HG02798 (cell line): ENCODE data around the gene PARD3B.

ENCODE experiments used
- ATAC-seq: cut with Tn5 transposase; IDR thresholded peaks from one replicate; pipeline ENCODE4 v1.9.1; 2021; ENCODE audit warnings: mild to moderate bottlenecking; ENCODE audit not compliant: unreplicated experiment, poor library complexity

PARD3B gene

DNA sequence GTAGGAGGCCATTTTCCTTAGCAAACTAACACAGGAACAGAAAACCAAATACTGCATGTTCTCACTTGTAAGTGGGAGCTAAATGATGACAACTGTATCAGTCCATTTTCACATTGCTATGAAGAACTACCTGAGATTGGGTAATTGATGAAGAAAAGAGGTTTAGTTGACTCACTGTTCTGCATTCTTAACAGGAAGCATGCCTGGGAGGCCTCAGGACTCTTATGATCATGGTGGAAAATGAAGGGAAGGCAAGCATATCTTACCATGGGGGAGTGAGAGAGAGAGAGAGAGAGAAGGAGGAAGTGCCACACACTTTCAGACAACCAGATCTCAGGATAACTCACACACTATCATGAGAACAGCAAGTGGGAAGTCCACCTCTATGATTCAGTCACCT is 105.3 kb downstream of the PARD3B start:
- no peak for ATAC-seq

DNA sequence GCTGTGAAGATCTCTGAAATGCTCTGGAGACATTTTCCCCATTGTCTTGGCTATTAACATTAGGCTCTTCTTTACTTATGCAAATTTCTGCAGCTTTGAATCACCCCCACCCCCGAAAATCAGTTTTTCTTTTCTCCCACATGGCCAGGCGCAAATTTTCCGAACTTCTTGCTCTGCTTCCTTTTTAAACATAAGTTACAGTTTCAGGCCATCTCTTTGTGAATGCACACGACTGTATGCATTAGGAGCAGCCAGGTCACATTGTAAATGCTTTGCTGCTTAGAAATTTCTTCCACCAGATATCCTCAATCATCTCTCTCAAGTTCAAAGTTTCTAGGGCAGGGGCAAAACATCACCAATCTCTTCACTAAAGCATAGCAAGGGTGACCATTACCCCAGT is 106.8 kb downstream of the PARD3B start:
- ATAC-seq, result no peak

DNA sequence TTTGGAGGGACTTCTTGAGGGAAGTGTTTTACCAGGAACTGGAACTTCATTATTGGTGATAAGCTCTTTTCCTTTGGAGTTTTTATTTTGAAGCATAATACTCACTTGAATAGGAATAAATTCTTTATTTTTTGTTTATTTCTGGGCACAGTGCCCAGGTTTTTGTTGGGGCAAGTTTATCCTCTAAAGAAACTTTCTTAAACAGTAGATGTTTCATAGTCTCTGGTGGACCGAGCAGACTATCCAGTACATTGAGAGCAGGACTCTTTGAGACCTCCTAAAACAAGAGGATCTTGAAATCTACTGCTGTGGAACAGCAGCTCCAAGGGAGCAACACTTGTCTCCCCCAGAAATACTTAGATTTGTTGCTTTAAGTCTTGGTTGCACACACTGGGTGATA is 109.4 kb downstream of the PARD3B start:
- ATAC-seq, result no peak

DNA sequence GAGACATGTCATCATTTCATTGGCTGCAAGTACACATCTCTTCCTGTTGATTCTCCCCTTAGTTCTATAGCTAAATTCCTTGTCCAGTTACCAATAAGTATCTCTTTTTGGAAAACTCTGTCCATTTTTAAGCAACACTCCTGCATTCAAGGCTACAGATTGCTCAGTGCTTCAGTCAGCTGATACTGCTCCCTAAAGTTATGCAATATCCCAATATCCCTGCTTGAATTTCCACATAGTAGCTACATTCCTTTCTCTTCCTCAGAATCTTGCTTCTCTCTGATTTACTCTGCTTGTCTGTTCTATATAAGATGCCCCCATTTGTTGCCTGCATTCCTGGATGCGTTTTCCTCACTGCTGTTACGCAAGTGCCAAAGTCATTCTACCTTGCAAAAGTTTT is 109.8 kb downstream of the PARD3B start:
- no peak for ATAC-seq

DNA sequence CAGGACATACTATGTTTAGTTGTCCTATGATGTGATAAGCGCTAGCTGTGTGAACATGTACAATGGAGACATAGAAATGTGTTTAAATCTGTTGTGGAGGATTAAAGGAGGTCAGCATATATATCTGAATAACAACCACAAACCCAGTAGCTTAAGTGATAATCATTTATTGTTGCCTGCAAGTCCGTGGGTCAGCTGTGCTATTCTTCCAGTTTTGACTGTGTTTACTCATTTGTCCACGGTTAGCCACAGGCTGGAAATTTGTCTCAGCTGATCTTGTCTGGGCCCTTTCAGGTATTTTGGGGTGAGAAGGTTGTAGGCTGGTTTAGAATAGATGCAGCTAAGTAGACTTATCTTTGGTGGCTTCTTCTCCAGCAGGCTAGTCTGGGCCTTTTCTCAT is 110.4 kb downstream of the PARD3B start:
- no peak for ATAC-seq

DNA sequence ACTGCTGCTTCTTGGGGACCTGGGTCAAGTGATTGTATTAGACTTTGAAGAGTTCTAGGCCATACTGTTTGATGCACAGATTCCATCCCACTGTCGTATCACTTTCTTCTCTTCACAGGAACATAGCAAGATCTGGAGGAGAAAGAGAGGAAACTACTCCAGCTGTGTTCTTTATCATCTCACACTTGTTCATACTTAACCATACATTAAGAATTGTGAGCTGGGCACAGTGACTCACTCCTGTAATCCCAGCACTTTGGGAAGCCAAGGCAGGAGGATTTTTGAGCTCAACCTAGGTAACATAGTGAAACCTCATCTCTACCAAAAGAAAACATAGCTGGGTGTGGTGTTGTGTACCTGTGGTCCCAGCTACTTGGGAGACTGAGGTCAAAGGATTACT is 111.7 kb downstream of the PARD3B start:
- no peak for ATAC-seq

DNA sequence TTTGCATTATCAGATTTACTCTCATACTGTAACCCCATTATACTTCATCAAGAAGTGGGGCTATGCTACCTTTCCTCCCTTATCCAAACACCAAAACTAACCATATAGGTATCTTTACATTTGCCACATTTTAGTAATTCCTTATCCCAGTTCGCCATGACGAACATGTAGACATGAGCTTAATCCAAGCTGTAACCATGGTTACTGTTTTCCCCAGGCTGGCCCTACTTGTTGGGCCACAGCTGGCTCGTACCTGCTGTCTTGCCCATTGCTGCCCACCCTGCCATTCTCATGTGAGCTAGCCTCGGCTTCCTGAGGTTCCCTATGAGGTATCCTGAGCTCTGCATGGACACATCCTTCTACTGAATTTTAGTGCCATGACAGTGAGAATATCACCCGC is 117.7 kb downstream of the PARD3B start:
- ATAC-seq, result no peak

DNA sequence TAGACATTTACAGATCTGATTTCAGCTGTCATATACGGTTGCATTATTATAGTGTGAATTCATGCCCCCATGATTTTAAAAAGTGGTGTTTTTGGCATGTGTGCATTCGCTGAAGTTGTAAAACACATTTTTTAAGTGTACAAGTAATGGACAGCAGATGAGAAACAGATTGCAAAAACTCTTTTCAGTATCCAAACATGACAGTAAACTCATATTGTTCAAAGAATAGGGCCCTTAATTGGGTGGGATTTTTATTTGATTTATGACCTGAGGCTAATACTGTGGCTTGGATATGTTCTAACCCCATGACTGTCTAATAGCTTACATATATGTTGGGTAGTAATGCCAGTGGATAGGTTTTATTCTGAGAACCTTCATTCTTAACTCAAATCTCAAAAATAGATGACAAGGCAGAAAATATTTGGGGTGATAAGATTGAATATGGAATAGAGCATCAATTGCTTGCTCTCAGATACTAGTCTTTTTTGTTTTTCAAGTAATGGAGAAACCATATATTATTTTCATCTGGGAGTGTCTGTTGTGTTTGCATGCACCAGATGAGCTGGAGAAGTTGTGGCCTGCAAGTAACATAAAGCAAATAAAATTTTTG is 118.6 kb downstream of the PARD3B start:
- no peak for ATAC-seq

DNA sequence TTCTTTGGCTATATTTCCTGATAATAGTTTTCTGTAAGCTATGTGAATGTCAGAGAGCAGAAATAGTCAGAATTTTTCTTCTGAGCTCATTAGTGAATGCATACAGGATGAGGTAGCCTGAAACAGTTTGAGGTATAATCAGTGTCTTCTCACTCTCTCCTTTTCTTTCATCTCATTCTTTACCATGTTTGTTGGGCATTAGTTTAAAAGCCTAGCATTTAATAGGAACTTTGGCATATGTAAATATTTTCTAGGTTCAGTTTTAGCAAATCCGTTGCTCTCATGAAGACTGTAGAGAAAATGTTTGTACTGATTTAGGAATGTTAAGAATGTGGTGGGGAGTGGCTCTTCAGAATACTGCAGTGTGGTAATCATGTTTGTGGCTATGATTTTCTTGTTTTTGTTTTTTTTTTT is 119.4 kb downstream of the PARD3B start:
- ATAC-seq, result no peak

DNA sequence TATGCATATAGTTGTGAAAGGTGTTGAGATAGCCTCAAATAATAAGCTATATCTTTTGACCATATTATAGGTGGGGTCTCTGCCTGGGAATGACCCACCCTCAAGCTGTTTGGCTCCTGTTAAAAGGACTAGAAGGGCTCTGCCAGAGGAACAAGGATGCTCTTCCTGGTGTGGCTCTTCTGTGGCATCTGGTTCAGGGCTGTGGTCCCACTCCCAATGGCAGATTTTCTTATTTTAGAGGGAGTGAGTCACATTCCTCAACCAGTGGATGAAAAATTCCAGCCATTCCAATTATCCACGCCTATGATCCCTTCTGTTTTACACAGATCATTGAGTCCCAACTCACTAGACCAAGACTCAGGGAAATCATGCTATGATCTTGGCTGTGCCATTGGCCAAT is 119.9 kb downstream of the PARD3B start:
- no peak for ATAC-seq

DNA sequence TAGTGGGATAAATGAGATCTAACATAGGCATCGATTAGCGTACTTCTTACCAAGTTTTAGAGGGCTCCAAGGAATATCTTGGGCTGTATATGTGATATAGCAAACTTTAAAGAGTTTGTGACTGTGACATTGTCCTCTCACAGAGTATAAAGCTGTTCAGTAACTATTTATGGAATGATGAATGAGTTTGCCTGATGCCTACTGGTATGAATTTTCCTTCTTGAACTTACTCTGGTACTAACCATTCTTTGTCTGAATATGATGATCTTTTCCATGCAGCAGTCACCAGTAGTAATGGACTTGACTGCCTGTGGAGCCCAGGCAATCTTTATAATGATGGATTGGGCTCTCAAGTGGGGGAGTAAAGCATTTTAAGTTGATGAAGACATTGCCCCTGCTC is 120.5 kb downstream of the PARD3B start:
- no peak for ATAC-seq

DNA sequence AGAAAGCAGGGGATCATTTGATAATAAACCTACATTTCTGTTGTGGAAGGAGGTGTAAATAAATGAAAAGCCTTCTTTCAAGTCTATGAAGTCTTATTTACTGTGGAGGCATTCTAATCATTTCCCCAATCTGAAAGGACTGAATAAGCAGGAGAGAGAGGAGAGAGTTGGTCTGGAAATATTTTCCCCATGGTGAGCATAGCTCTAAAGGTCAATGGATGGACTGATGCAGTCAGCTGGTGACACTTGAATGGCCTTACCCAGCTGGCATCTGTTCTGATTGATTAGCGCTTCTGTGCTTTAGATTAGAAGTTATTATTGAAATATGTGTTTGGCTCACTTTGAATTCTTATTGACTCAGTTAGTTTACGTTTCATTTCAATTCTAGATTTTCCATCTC is 122.7 kb downstream of the PARD3B start:
- no peak for ATAC-seq

DNA sequence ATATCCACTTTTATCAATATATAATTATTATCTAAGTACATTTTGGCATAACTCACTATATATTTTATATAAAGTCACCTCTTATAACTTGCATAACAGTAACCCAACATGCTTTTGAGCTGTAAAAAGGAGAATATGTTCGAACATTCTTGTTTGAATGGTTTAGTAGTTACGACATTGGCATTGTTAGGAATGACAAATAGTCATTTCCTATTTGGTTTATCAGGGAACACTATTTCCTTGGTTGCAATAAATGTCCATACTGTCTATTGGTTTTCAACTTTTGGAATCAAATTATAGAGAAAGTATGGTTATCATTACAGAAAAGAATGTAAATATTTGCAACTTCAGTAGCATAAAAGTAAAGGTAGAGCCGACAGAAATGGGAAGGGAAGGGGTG is 124.1 kb downstream of the PARD3B start:
- no peak for ATAC-seq

DNA sequence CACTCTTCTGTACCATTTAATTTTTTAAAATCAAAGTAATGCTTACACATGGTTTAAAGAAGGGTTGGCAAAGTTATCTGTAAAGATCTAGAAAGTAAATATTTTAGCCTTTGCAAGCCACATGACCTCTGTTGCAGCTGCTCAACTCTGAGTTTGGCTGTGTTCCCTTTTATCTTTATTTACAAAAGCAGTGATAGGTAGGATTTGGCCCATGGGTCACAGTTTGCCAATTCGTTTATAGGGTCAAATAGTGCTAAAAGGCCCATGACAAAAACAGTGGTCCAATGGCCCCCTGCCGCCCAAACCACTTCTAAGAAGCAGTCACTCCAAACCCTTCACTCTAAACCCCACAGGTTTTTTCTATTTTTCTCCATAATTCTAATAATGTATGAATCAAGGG is 124.8 kb downstream of the PARD3B start:
- no peak for ATAC-seq

DNA sequence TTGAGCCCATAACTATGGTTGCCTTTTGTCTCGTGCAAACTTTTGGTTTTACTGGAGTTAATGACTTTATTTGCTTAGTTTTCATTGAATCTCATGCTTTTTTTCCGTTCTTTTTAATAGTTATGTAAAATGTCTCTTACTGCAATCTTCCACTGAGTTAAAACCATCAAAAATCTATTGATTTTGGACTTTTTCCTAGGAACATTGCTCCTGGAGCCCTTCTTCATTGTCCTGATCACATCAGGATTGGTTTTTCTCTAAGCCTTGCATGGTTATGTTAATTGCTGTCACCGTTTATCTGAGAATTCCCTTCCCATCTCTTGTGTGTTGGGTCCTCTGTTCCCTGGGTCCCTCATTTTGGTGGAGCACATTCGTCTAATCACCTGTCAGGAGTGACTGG is 125.5 kb downstream of the PARD3B start:
- ATAC-seq, result no peak

DNA sequence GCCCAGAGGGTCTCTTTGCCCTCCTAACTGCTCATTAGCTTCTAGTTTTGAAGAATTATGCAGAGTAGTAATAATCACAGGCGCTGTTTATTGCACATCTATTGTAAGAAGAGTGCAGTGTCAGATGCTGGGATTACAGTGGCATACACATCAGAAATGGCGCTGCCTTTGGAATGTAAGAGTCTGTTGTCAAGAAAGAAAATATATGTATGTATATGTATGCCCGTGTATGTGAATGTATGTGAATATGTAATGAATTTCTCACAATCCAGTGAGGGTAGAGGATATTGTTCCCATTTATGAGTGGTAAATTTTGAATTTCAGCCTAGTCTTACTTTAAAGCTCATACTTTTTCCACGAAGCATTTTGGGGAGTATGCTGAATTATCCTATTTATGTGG is 127.5 kb downstream of the PARD3B start:
- no peak for ATAC-seq

DNA sequence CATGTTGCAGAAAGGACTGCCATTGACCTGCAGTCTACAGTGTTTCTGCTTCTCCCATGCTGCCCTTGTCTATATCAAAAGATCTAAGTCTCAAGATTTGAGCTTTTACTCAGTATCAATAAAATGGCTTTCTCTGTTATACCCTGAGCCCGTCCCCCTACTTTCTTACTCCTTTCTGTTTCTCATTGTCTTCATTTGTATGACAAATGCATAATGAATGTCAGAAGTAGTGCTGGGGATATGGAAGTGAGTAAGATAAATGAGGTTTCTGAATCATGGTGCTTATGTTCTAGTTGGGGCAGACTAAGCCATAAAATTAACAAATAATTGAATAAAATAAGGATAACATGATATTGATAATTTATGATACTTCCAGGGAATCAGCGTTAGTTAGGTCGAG is 128.6 kb downstream of the PARD3B start:
- ATAC-seq, result no peak

DNA sequence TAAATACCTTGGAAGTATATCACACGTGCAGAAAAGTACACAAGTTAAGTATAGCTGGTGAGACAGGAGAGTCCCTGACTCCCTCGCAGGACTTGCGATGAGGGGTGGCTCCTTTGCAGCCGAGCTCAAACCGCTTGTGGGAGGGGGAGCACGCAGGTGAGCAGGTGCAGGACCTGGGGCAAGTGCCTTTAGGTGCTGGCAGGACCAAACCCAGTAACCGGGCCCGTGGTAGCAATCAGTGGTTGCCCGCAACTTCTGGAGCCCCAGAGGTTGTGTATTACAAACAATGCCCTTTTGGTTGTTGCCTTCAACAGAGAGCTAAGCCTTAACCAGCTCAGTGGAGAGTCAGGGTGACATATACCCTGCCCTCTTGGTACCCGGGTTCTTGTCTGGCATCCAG is 132.8 kb downstream of the PARD3B start:
- ATAC-seq, result no peak

DNA sequence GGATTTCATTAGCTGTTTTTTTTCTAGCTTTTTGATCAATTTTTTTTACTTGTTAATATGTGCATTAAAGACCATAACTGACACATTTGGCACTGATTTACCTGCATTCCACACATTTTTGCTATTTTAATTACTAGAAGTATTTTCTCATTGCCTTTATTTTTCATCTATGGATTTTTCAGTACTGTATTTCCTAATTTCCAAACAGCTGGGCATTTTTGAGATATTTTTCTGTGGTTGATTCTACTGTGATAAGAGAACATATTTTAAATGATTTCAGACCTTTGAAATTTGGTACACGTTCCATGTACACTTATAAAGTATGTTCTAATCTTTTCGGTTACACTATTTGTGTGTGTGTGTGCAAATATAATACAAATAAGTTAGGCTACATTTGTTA is 135.3 kb downstream of the PARD3B start:
- no peak for ATAC-seq

DNA sequence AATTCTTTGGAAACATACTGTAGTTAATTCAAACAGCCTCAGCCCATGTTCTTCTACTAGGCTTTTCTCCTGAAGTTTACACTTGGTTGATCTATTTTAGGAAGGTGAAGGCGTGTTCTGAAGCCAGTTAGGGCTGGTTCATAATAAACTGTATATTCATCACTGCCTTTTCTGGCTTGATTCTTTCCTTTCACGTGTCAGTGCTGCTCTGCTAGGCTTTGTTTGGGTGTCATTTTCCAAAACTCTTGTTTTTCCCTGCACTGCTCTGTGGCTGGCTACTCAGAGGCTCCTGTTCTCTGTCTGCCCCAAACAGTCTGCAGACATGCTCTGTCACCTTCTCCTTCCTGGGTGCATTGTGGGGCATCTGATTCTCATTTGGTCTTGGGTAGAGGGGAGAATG is 136.1 kb downstream of the PARD3B start:
- ATAC-seq, result no peak

DNA sequence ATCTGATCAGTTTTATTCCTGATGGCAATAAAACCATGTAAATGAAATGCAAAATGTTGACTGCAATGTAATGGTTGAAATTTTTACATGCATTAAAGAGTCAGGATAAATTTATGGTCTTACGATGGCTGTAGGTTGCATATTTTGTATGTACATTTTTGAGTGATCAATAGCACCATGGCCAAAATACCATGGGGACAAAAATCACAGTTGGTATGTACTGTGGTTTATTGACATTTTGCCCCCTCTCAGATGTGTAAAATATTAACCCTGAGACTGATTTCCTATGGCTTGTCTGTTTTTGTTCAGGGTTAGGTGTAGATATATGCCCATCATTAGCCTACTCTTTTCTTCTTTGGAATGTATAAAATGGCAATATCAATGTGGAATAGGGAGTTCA is 138.1 kb downstream of the PARD3B start:
- no peak for ATAC-seq

DNA sequence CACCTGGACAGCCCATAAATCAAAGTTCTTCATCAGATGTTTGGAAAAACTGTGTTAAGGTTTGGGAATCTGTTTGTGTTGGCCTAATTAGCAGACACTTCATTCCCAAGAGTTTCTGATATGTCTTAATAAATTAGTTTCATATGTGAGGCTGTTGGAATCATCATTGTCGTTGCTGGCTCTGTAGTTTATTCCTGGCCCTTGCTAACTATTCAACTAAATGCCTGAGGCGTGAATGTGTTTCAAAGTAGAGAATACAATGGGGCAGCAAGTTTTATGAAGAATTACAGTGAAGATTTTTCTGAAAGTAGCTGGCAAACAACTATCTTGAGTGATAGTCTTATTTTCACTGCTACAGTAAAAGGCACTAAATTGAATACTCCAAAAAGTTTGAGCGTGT is 141.1 kb downstream of the PARD3B start:
- no peak for ATAC-seq

DNA sequence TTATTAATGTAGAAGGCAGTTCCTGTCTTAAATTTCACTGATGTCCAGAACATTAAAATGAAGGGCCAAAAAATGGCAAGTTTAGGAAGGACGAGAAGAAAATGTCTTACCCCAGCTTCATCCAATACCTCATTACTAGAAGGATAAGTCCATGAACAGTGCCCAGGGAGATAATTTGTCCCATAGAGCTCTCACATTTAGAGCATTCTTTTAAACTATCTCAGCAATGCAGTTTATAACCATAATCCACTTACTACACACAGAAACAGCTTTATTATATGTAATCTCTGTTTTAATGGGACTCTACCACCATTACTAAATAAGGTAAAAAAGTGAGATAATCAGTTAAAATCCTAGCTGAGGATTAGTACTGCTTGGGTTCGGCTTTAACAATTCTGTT is 142.5 kb downstream of the PARD3B start:
- ATAC-seq, result no peak
